ENCODE results near the gene CHD5.
"Not testable (repeated sequence)": the region's sequence is repeated elsewhere in the genome, so short reads cannot be mapped to it uniquely, and the experiment has no call there.

CHD5 gene

GRCh38 chr1:6080469-6080868 lies 99.7 kb downstream of the CHD5 start:
- no peak for DNase-seq

GRCh38 chr1:6077919-6078318 lies 102.2 kb downstream of the CHD5 start:
- no peak for DNase-seq

- DNase-seq, result no peak
Measured at GRCh38 chr1:6077506-6077905, 102.6 kb downstream of the CHD5 start.

GRCh38 chr1:6077061-6077460 lies 103.1 kb downstream of the CHD5 start:
- not testable (repeated sequence) for DNase-seq

GRCh38 chr1:6075748-6076147 lies 104.4 kb downstream of the CHD5 start:
- no peak for DNase-seq

- no peak for DNase-seq
Measured at GRCh38 chr1:6074192-6074901, 105.8 kb downstream of the CHD5 start.

- no peak for DNase-seq
Measured at GRCh38 chr1:6073480-6074053, 106.6 kb downstream of the CHD5 start.

- DNase-seq, result no peak
Measured at GRCh38 chr1:6072774-6073479, 107.2 kb downstream of the CHD5 start.

- DNase-seq, result no peak
Measured at GRCh38 chr1:6071219-6071618, 108.9 kb downstream of the CHD5 start.

GRCh38 chr1:6070450-6070974 lies 109.6 kb downstream of the CHD5 start:
- DNase-seq, result no peak

- no peak for DNase-seq
Measured at GRCh38 chr1:6069573-6069972, 110.5 kb downstream of the CHD5 start.

GRCh38 chr1:6068932-6069331 lies 111.2 kb downstream of the CHD5 start:
- no peak for DNase-seq

GRCh38 chr1:6068073-6068472 lies 112.0 kb downstream of the CHD5 start:
- DNase-seq, result no peak

- DNase-seq, result no peak
Measured at GRCh38 chr1:6066680-6067079, 113.4 kb downstream of the CHD5 start.

- no peak for DNase-seq
Measured at GRCh38 chr1:6065093-6065858, 114.8 kb downstream of the CHD5 start.

GRCh38 chr1:6063532-6064053 lies 116.5 kb downstream of the CHD5 start:
- DNase-seq, result not testable (repeated sequence)

GRCh38 chr1:6062670-6063069 lies 117.5 kb downstream of the CHD5 start:
- no peak for DNase-seq

- no peak for DNase-seq
Measured at GRCh38 chr1:6059866-6060265, 120.3 kb downstream of the CHD5 start.

- DNase-seq, result no peak
Measured at GRCh38 chr1:6057170-6057845, 122.8 kb downstream of the CHD5 start.

GRCh38 chr1:6056572-6056948 lies 123.6 kb downstream of the CHD5 start:
- DNase-seq, result no peak

- no peak for DNase-seq
Measured at GRCh38 chr1:6054596-6054995, 125.5 kb downstream of the CHD5 start.

- DNase-seq, result no peak
Measured at GRCh38 chr1:6053206-6053546, 126.9 kb downstream of the CHD5 start.
